HG02870 (cell line): Measurements from ENCODE around the gene REXO1.
"Not testable (repeated sequence)": the region's sequence is repeated elsewhere in the genome, so short reads cannot be mapped to it uniquely, and the experiment has no call there.

Experiments
- ATAC-seq: cut with Tn5 transposase; IDR thresholded peaks from one replicate; pipeline ENCODE4 v1.9.1; 2021; ENCODE audit warnings: mild to moderate bottlenecking, moderate library complexity; ENCODE audit not compliant: unreplicated experiment

REXO1 gene

DNA sequence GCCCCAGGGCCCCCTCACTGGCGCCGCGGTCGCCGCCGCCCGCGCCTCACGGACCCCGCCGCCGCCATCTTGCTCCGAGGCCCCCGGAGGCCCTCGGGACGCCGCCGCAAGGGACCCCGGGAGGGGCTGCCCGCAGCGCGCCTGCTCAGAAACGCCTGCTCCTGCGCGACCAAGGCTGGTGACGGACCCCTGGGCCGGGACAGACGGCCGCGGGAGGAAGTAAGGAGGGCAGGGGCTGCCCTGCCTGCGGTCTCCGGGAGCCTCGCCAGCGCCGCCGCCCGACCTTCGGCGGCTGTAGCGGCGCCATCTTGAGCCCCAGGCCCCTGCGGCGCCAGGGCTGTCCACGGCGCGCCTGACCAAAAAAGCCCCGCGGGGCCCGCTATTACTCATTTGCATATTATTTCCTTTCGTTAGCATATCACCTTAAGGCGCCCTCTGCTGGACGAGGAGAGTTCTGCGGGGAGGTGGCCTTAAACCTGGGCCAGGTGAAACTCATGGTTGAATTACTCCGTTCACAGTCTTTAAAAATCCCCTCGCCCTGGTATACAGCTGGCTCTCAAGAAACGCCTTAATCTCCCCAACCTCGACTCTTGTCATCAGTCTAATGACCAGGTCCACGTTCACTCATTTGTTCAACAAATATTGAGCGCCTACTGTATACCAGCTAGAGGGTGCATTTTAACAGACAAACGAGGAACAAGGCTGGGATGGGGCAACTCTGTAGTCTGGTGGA lies at the start of gene REXO1:
REXO1 (minus strand) TSS at position 85 of the 733 bp plus-strand sequence. CDS start 125 bp downstream, outside the sequence.
- peak; percentile 68 for ATAC-seq

- ATAC-seq, result no peak
Measured at GRCh38 chr19:1896508-1896907, 48.2 kb upstream of the REXO1 start.

DNA sequence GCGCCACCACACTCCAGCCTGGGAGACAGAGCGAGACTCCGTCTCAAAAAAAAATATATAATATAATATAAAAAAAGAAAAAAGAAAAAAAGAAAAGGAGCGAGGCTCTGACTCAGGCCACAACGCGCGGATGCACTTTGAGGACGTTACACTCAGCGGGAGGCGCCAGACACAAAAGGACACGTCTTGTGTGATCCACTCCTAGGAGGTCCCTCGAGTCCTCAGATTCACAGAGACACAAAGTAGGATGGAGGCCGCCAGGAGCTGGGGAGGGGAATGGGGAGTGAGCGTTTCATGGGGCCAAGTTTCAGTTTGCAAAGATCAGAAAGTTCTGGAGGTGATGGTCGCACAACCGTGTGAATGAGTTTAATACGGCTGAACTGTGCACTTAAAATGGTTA lies 45.5 kb upstream of the REXO1 start:
- ATAC-seq, result no peak

DNA sequence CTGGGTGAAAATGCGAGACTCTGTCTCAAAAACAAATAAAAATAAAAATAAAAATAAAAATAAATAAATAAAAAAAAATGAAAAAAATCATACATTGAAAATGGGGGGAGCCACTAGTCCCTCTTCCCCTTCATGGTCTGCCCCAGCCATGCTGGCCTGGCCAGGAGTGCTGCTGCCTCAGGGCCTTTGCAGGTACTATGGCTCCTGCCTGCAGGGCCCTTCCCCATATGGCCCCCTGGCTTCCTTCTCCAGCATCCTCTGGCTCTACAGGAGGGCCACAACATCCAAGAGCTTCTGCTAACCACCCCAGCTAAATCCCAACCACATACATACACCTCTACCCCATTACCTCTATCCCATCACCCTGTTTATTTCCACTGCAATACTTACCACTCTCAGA lies 41.6 kb upstream of the REXO1 start:
- ATAC-seq, result no peak

DNA sequence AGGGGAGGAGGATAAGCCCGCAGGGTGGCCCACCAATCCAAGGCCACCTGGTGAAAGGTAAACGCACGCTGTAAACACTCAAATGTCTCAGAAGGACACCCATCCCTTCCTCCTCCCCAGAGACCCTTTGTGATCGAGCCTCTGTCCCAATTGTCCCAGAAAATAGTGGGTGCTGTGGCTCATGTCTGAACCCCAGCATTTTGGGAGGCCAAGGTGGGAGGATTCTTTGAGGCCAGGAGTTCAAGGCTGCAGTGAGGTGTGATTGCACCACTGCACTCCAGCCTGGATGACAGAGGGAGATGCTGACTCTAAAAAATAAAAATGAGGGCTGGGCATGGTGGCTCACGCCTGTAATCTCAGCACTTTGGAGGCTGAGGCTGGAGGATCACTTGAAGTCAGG lies 40.1 kb upstream of the REXO1 start:
- ATAC-seq, result no peak

GRCh38 chr19:1886360-1886759 lies 38.1 kb upstream of the REXO1 start:
- ATAC-seq, result not testable (repeated sequence)

DNA sequence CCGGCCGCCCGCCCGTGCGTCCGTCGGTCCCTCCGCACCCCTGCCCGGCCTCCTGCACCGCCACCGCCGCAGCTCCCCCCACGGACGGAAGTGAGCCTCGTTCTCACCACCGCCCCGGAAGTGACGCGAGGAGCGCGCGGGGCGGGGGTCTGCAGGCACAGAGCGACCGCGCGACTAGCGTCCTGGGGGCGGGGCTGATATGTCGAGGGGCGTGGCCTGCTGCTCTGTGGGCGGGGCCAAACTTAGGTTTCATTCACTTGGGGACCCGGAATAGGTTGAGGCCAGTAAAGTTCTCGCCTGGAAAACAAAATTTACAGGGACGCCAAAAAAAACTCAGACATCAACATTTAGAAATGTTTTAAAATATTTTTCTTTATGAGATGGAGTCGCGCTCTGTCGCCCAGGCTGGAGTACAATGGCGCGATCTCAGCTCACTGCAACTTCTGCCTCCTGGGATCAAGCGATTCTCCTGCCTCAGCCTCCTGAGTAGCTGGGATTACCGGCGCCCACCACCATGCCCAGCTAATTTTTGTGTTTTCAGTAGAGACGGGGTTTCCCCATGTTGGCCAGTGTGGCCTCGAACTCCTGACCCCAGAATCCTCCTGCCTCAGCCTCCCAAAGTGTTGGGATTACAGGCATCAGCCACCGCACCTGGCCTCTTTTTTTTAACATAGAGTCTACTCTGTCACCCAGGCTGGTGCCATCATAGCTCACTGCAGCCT lies 37.3 kb upstream of the REXO1 start, which contains the start of gene ABHD17A:
ABHD17A (minus strand) TSS at position 99 of the 722 bp plus-strand sequence. CDS start 3,930 bp downstream, outside the sequence.
- peak; percentile 57 for ATAC-seq

DNA sequence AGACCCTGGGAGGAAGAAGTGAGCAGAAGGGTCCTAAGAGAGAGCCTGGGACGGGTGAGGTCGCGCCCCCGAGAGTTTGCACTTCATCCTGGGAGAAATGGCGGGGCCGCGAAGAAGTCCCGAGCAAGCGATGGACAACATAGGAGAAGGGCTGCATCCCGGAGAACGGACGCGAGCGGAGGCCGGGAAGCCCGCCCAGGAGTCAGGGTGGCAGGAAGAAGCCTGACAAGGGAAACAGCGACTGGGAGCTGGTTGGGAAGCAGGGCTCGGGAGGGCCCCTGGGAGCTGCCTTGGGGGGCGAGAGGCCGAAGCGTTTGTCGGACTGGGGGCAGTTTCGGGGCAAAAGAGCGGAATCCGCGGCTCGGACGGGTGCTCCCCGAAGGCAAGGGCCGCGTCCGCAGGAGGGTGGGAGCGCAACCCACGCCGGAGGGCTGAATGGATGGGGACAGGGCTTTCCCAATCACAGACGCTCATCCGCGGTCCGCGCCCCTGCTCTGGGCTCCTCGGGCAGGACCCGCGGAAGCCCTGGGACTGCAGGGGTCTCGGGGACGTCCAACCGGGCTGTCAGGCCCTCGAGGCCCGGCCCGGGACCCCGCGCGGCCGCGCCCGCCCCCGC lies 36.5 kb upstream of the REXO1 start:
- no peak for ATAC-seq

- ATAC-seq, result no peak
Measured at GRCh38 chr19:1884291-1884718, 36.0 kb upstream of the REXO1 start.

DNA sequence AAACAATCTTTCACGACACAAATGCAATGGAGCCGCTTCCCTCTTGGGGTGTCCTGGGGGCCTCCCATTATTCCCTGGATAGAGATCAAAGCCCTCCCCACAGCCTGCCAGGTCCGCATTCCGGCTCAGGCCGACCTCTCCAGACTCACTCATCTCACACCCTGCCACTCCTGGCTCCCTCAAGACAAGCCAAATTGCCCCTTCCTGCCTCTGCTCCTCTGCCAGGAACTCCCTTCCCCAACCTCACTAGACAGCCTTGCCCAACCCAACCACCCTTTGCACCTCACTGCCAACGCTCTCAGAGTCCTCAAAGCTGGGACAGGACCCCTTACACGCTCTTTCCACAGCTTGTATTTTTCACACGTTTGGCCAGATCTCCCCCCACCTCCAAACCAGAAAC lies 35.5 kb upstream of the REXO1 start:
- no peak for ATAC-seq

DNA sequence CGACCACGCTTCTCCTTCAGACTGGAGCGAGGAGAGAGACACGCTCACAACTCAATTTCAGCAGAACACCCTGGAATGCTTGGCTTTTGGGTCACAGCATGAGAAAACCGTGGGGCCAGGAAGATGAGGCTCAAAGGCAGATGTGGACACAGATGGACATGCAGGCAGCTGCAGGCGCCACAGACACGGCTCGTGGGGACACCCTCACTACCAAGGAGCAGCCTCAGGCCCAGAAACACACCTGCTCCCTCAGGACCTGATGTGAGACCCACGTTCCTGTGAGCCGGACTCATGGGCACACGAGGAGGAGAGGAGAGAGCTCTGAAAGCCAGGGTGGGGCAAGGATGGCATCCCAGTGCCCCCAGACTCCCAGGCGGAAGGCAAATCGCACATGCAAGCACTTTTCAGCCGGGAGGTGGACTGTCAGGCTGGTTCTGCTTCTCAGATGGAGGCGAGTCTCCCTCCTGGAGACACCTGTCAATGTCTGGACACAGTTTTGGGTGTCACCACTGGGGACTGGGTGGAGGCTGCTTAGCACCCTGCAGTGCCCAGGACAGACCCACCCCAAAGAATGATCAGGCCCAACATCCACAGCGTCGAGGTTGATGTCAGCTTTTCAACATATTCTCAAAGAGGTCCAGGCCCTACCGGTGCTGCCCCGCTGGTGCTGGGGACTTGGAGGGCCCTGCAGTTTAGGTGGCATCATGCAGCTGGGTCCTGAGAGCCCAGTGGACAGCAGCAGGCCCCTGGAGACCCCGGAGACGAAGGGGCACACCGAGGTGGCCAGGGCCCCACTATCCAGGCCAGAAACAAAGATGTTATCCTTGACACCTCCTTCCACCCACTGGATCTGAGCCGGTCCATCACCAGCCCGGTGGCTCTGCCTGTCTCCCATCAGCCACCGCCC lies 34.8 kb upstream of the REXO1 start:
- no peak for ATAC-seq

DNA sequence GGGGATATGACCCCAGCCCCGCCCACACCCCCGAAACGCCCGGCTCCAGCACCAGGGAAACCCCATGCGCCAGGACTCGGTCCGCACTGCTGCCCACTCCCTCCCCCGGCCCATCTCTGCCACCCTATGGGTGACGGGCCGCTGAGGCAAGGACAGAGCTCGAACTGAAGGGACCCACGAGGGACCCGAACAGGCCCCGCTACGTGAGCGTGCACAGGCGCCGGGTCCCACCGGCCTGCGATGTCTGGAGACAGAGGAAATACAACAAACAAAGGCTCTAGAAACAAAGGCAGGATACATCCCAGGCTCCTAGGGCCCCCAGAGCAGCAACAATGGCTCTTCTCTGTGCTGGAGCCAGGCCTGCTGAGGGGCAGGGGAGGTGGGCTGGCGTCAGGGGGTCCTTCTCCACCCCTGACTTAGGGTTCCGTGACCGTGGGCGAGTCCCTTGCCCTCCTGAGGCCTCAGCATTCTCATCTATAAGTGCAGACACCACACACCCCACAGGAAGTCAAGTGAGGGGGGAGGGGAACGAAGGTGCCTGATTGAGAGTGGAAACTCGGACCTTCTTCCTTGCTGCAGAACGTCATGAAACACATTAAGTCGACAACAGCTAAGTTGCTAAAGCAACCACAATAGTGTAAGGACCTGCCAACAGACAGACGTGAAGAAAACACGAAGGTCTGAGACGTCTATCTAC lies 34.0 kb upstream of the REXO1 start:
- ATAC-seq, result no peak

- not testable (repeated sequence) for ATAC-seq
Measured at GRCh38 chr19:1881393-1882088, 33.3 kb upstream of the REXO1 start.

- ATAC-seq, result no peak
Measured at GRCh38 chr19:1880611-1881392, 32.5 kb upstream of the REXO1 start.

- ATAC-seq, result not testable (repeated sequence)
Measured at GRCh38 chr19:1879982-1880381, 31.7 kb upstream of the REXO1 start.

DNA sequence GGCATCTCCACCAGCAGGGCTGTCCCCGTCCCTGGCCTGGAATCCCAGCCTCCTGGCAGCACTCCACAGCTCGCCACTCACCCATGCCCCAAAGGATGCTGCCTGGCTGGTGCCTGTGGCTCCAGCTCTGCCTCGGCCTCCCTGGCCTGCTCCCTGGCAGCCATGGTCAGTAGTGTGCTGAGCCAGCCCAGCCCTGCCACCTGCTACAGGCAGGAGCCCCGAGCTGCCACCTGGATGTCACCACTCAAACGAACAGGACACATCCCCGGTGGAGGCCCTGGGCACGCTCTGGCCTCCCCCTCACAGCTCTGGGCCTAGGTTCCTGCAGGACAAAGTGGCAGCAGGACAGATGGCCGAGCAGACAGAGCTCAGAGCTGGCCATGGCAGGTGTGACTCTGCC lies 30.3 kb upstream of the REXO1 start:
- ATAC-seq, result not testable (repeated sequence)

- ATAC-seq, result not testable (repeated sequence)
Measured at GRCh38 chr19:1877280-1877660, 29.0 kb upstream of the REXO1 start.

- peak; percentile 18 for ATAC-seq
Measured at GRCh38 chr19:1876496-1877279, 28.4 kb upstream of the REXO1 start.
